BJ (cell line): ENCODE data around the gene BMP8B. TPM values are rescaled to one million over a fixed set of nuclear protein-coding genes. Genes with fewer than 3 reads are reported as not detected.
"Not testable (repeated sequence)": the region's sequence is repeated elsewhere in the genome, so short reads cannot be mapped to it uniquely, and the experiment has no call there.

Source experiments
- CTCF ChIA-PET: fragments of 350-600 bp; formaldehyde crosslinking; extraction: SDS; loops from one replicate; lab custom pipeline; 2021; ENCODE audit warnings: antibody characterized with exemption, inconsistent platforms; lab: Yijun Ruan, JAX
- POLR2A ChIA-PET: fragments of 300-600 bp; sonication (Branson Sonifier 250); formaldehyde crosslinking; extraction: SDS; loops from one replicate; lab custom pipeline; 2021; ENCODE audit warnings: antibody characterized with exemption; lab: Charles Lee
- DNase-seq: peaks from one replicate; pipeline ENCODE4 v3.0.0-alpha.2; 2011; ENCODE audit warnings: low read depth
- H3K27me3 ChIP-seq: 2 replicates; pipeline ENCODE4 v1.6.0; 2011; ENCODE audit warnings: low read length; ENCODE audit not compliant: control insufficient read depth, insufficient read depth
- H3K36me3 ChIP-seq: 2 replicates; pipeline ENCODE4 v1.5.1; 2011; ENCODE audit warnings: low read length; ENCODE audit not compliant: control insufficient read depth, insufficient read depth
- H3K4me3 ChIP-seq: 2 replicates; pipeline ENCODE4 v1.5.1; 2011; ENCODE audit warnings: low read depth, mild to moderate bottlenecking, control low read depth, low read length
- CTCF ChIP-seq: IDR thresholded peaks from 2 replicates; pipeline ENCODE4 v1.5.1; 2011; ENCODE audit warnings: low read depth, mild to moderate bottlenecking, control low read depth, inconsistent platforms, low read length, moderate library complexity; ENCODE audit not compliant: insufficient read depth
- polyA plus RNA-seq: library from polyadenylated mRNA; depleted of rRNA; stranded (reverse); fragments of >200 nt; gene quantifications from 2 replicates; pipeline ENCODE4 v1.2.3, GENCODE V29; 2011

BMP8B gene
- polyA plus RNA-seq, 1 experiment = 0.01 TPM

- POLR2A ChIA-PET = not testable (repeated sequence)
- H3K27me3 ChIP-seq = peaks cover 15% of the 10 kb centered on the region
- CTCF ChIA-PET = interaction anchor here (0.6 kb wide), 1 partner anchor 522 kb away, joined by 3 read pairs; no protein-coding TSS in a partner anchor
Observed at GRCh38 chr1:39782685-39783084, 6.0 kb downstream of the BMP8B start.

GRCh38 chr1:39782103-39782502, 6.6 kb downstream of the BMP8B start:
- ChIA-PET CTCF (interaction anchor here (1.1 kb wide), 1 partner anchor 18 kb away, joined by 3 read pairs; no protein-coding TSS in a partner anchor), POLR2A (no interaction called here)
- no peak for TF ChIP-seq CTCF
- DNase-seq = no peak
- Histone ChIP-seq H3K36me3 (no peaks in the 10 kb centered on the region), H3K4me3 (no peak overlapping the region), H3K27me3 (peaks cover 12% of the 10 kb centered on the region; the same call in 1 of the 2 replicates)

More at GRCh38 chr1:39782685-39783084, 6.0 kb downstream of the BMP8B start:
- not testable (repeated sequence) for DNase-seq, H3K36me3 ChIP-seq, H3K4me3 ChIP-seq

- H3K36me3 ChIP-seq = no peaks in the 10 kb centered on the region
- ChIA-PET CTCF (interaction anchor here (1.1 kb wide), 1 partner anchor 19 kb away, joined by 3 read pairs; no protein-coding TSS in a partner anchor), POLR2A (no interaction called here)
- no peak for TF ChIP-seq CTCF
- H3K27me3 ChIP-seq = peaks cover 7% of the 10 kb centered on the region; the same call in 1 of the 2 replicates
- DNase-seq = no peak
- H3K4me3 ChIP-seq = no peak overlapping the region
Observed at GRCh38 chr1:39781349-39781715, 7.3 kb downstream of the BMP8B start.

GRCh38 chr1:39779821-39780220, 8.8 kb downstream of the BMP8B start:
- Histone ChIP-seq H3K27me3 (peaks cover 6% of the 10 kb centered on the region; the same call in 1 of the 2 replicates), H3K4me3 (no peak overlapping the region), H3K36me3 (no peaks in the 10 kb centered on the region)
- CTCF ChIA-PET = no interaction called here
- POLR2A ChIA-PET = no interaction called here
- TF ChIP-seq CTCF = no peak
- no peak for DNase-seq

- Histone ChIP-seq H3K27me3 (peaks cover 6% of the 10 kb centered on the region; the same call in 1 of the 2 replicates), H3K4me3 (no peak overlapping the region), H3K36me3 (no peaks in the 10 kb centered on the region)
- no peak for TF ChIP-seq CTCF
- ChIA-PET POLR2A (no interaction called here), CTCF (no interaction called here)
- DNase-seq = no peak
Observed at GRCh38 chr1:39779137-39779536, 9.5 kb downstream of the BMP8B start.

GRCh38 chr1:39778463-39779099, 10.1 kb downstream of the BMP8B start:
- POLR2A ChIA-PET = not testable (repeated sequence)

GRCh38 chr1:39777896-39778295, 10.8 kb downstream of the BMP8B start:
- POLR2A ChIA-PET, DNase-seq, H3K36me3 ChIP-seq, H3K4me3 ChIP-seq, CTCF ChIA-PET, H3K27me3 ChIP-seq: not testable (repeated sequence)

More at GRCh38 chr1:39778463-39779099, 10.1 kb downstream of the BMP8B start:
- H3K36me3 ChIP-seq, CTCF ChIA-PET, H3K27me3 ChIP-seq, H3K4me3 ChIP-seq, DNase-seq: not testable (repeated sequence)
